H54 (cell line): ENCODE data around the gene ACO1.
A peak's percentile ranks its signal among the peaks of the same experiment; 100 is the strongest.
"Not testable (repeated sequence)": the region's sequence is repeated elsewhere in the genome, so short reads cannot be mapped to it uniquely, and the experiment has no call there.

Source experiments
- DNase-seq: peaks from one replicate; pipeline ENCODE4 v3.0.0; 2011; ENCODE audit warnings: low spot score, mixed read lengths; ENCODE audit not compliant: insufficient read length
- FAIRE-seq: peaks from 3 replicates; lab custom pipeline; 2011; peaks lifted over from hg19 to GRCh38; lab: Jason Lieb, UNC
- POLR2A ChIP-seq: IDR thresholded peaks from 2 replicates; pipeline ENCODE4 v1.6.1; 2011; ENCODE audit warnings: low read depth, mild to moderate bottlenecking, low read length

Gene ACO1

GRCh38 chr9:32384364-32385151 is at the start of gene ACO1:
Gene ACO1 (plus strand): TSS chr9:32384643. CDS start chr9:32405507, 20,864 bp downstream.
- FAIRE-seq: no peak
- peak; percentile 89 for TF ChIP-seq POLR2A
- peak; percentile 71 for DNase-seq

DNA sequence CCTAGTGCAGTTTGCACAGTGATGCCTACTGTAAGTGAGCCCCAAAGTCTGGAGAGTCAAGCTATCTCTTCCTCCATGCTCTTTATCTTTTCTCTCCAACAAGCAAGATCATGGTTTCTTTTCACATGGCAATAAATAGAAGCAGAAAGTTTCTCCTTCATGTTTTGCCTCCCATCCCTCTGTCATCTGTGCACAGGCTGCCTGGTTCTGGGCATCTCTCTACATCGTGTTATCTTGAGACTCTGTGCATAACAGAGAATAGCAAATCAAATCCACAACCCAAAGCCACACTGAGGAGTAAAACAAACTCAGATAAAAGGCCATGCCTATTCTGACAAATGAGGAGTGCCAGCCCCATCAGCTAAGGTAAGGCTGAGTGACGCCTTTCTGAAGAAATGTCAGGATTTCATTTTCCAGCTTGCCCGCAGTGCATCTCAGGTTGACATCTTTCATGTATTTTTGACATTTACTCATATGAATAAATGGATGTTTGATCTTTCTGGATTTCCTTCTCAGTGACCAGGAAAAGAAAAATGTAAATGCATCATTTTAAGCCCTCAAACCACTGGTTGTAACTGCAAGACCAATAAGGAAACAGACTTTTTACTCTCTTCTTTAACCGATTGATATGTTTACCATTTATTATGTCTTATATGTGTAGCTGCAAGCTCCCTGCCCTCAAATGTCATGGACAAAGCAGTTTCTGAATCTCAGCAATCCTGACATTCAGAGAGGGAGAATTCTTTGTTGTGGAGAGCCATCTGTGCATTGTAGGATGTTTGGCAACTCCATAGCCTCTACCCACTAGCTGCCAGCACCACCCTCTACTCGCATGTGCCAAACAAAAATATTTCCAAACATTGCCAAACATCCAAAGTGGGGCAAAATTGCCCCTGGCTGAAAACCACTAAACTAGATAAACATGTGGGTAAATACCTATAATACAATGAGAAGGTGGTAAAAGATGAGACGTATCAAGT is 49.2 kb upstream of the ACO1 start:
- FAIRE-seq (no peak), DNase-seq (no peak)
- TF ChIP-seq POLR2A: no peak

GRCh38 chr9:32339424-32339823 is 45.0 kb upstream of the ACO1 start:
- FAIRE-seq: no peak
- no peak for TF ChIP-seq POLR2A
- DNase-seq: no peak

GRCh38 chr9:32340361-32340760 is 44.1 kb upstream of the ACO1 start:
- DNase-seq: no peak
- no peak for FAIRE-seq
- no peak for TF ChIP-seq POLR2A

DNA sequence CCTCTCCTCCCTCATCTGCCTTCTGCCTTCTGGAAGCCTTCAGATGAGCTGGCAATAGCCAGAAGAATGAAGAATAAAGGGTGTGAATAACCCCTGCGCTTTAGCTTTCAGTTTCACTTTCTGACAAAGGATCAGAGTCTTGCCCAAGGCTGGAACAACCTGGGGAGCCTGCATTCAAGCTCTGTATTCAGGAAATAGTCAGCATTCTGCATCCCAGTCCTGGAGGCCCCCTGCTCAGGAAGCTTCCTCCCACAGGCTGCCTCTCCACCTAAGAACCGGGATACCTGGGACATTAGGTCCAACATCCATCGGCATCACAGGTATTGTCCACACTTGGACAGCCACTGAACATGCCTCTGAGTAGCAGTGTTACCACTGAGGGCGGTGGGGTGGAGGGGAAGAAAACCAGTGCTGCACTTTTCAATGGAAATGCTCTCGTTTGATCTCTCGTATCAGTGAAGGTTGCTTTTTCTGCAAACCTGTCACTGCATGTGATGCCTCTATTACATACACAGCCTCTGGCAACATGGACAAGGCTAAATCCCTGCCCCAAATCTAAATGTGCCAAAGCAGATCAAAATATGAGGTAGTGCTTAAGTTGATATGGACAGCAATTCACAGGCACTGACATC is 39.8 kb upstream of the ACO1 start:
- FAIRE-seq (no peak), DNase-seq (no peak)
- no peak for TF ChIP-seq POLR2A

DNA sequence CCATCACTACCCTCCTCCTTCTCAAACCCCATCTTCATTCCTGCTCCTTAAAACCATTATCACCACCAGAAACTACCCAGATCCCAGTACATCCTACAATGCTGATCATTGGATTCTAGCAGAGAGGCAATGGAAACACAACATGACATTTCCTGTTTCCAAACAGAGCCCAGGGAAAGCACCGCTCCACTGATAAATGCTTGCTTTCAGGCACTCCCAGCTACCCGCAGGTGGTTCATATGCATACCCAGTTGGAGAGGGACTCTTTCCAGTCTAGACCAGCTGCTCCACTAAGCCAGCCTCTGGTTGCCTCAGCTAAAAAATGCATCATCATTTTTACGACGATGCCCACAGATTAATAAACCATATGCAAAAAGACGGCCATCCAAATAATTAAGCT is 39.2 kb upstream of the ACO1 start:
- TF ChIP-seq POLR2A: no peak
- no peak for FAIRE-seq
- no peak for DNase-seq

DNA sequence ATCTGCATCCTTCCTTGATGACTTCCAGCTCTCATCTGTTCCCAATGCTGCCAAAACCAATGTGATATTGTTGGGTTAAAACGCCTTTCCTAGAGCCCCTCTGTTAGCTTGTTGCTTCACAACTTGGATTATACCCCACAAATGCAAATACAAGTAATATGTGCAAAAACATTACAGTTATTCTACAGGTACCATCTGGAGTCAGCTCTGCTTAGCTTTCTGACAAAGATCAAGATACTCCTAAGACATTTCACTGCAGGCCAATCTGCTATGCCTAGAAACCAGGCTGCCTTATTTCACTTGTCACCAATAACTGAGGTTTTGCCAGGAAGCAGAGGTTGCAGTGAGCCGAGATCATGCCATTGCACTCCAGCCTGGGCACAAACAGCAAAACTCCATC is 36.9 kb upstream of the ACO1 start:
- no peak for DNase-seq
- FAIRE-seq: no peak
- no peak for TF ChIP-seq POLR2A

GRCh38 chr9:32348106-32348695 is 36.2 kb upstream of the ACO1 start:
- DNase-seq (no peak), FAIRE-seq (no peak)
- TF ChIP-seq POLR2A: no peak

DNA sequence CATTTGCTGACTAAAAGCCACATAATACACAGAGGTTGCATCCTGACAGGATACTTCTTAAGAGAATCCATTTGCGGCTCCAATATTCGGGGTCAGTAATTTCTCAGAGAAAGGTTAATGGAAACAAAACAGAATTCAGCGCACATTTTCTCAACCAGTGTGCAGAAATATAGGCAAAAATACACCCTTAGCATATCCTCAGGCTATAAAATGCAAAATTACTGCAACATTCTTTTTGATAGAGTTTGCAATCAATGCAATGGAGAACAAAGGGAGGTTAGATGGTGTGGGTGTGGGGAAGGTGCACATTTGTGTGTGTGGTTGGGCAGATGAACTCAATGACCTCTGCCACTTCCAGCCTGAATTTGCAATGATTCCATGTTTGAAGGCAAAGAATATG is 35.4 kb upstream of the ACO1 start:
- no peak for DNase-seq
- FAIRE-seq: no peak
- TF ChIP-seq POLR2A: no peak

GRCh38 chr9:32350682-32351081 is 33.8 kb upstream of the ACO1 start:
- no peak for FAIRE-seq
- TF ChIP-seq POLR2A: no peak
- no peak for DNase-seq

- FAIRE-seq: no peak
- TF ChIP-seq POLR2A: no peak
- no peak for DNase-seq
These were observed 32.6 kb upstream of the ACO1 start for GRCh38 chr9:32351845-32352244.

- not testable (repeated sequence) for FAIRE-seq, DNase-seq
These were observed 31.0 kb upstream of the ACO1 start for GRCh38 chr9:32353476-32353875.

- FAIRE-seq: no peak
- DNase-seq: no peak
- no peak for TF ChIP-seq POLR2A
These were observed 25.0 kb upstream of the ACO1 start for GRCh38 chr9:32359452-32359851.
